NCI-H82 treated with DMSO at 0.1 percent for 48 hours (cell line): ENCODE results near the gene CNKSR3.

Experiments
- DNase-seq: peaks from one replicate; lab custom pipeline; 2025; ENCODE audit not compliant: unreplicated experiment; lab: John Stamatoyannopoulos, UW

Gene CNKSR3

GRCh38 chr6:154479771-154480639 is 30.5 kb downstream of the CNKSR3 start:
- no peak for DNase-seq

- DNase-seq = no peak
Observed at GRCh38 chr6:154479351-154479769, 31.1 kb downstream of the CNKSR3 start.

- no peak for DNase-seq
Observed at GRCh38 chr6:154478701-154479060, 31.8 kb downstream of the CNKSR3 start.

GRCh38 chr6:154478021-154478700 is 32.3 kb downstream of the CNKSR3 start:
- no peak for DNase-seq

- DNase-seq = no peak
Observed at GRCh38 chr6:154476494-154476893, 34.0 kb downstream of the CNKSR3 start.

GRCh38 chr6:154474648-154475428 is 35.6 kb downstream of the CNKSR3 start:
- DNase-seq = no peak

- no peak for DNase-seq
Observed at GRCh38 chr6:154473324-154473723, 37.2 kb downstream of the CNKSR3 start.

GRCh38 chr6:154471609-154472362 is 38.7 kb downstream of the CNKSR3 start:
- no peak for DNase-seq

GRCh38 chr6:154469306-154469935 is 41.1 kb downstream of the CNKSR3 start:
- no peak for DNase-seq

GRCh38 chr6:154468760-154469159 is 41.7 kb downstream of the CNKSR3 start:
- DNase-seq = no peak

GRCh38 chr6:154466971-154467679 is 43.4 kb downstream of the CNKSR3 start:
- no peak for DNase-seq

GRCh38 chr6:154466139-154466538 is 44.3 kb downstream of the CNKSR3 start:
- DNase-seq = no peak

- DNase-seq = no peak
Observed at GRCh38 chr6:154463573-154464419, 46.7 kb downstream of the CNKSR3 start.

- DNase-seq = no peak
Observed at GRCh38 chr6:154462425-154462824, 48.1 kb downstream of the CNKSR3 start.

- no peak for DNase-seq
Observed at GRCh38 chr6:154461348-154461747, 49.1 kb downstream of the CNKSR3 start.

- DNase-seq = no peak
Observed at GRCh38 chr6:154460306-154461071, 50.0 kb downstream of the CNKSR3 start.

GRCh38 chr6:154459513-154459912 is 51.0 kb downstream of the CNKSR3 start:
- no peak for DNase-seq
